Raji (cell line): Measurements from ENCODE around the gene PGLYRP3.

Source experiments
- POLR2A ChIP-seq: IDR thresholded peaks from 2 replicates; pipeline ENCODE4 v1.6.1; 2011; ENCODE audit warnings: low read depth, low read length, control low read depth; ENCODE audit not compliant: insufficient read depth

Gene PGLYRP3

DNA sequence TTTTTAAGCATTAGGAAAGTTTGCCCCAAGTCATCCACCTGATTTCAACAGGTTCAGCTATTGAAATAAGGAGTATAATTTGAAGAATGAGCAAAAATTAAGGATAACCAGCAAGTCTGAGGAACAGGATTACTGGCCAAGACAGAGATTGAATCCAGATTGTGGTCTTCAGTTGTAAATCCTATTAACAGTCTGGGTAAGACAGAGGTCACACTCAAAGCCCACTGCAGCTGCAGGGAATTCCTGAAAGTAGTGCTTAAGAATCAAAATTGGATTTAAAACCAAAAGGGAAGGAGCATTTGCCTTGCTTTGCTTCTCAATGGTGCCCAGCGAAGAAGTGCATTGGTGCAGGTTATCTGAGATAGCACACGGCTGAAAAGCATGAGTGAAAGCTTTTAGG, 59.7 kb downstream of the PGLYRP3 start:
- no peak for TF ChIP-seq POLR2A

DNA sequence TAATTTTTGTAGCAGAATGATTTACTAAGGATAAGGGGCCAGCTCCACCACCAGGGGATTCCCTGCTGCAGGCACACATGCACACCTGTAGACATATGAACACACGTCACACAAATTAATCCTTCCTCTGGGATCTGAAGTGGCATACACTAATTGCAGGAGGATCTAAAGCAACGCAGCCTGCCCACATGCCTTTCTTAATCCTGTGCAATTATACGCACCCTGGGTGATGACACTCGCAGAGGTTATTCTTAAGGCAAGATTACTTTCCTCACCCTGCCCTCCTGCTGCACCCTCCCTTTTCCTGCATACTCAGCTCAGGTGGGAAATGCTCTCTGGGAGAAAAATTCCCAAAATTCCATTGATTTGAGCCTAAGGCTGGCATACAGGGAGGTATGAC, 60.8 kb downstream of the PGLYRP3 start:
- no peak for TF ChIP-seq POLR2A

DNA sequence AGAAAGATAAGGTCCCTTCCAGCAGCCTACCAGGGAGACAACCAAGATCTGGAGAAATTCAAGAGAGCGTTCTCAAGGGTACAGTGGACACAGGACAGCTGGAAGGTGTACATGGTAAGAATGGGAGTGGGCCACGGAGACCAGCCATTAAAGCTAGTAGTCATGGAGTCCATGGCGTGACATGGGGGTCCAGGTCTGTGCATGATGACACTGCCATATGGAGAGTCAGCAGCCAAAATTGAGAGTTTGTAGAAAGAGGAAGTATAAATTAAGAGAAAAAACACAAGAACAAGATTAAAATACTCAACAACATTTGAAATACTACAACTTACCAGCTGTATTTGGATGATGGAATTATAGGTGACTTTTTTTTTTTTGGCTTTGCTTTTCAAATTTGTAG, 61.2 kb downstream of the PGLYRP3 start:
- TF ChIP-seq POLR2A = no peak

DNA sequence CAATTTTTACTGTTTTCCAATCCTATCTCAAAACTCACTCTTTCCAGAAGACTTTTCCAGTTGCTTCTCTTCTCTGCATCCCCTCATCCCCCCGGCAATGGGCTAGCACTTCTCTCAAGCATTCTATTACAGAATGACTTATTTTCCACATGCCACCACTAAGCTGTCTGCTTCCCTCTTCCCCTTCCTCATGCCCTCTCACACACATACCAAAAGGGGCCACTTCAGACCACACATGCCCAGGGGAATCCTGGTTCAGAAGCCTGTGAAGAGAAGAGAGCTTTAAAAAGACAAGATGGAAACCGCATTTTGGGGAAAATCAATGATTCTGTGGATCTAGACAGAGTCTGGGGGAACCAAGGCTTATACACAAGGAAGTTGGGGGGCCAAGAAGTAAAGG, 61.7 kb downstream of the PGLYRP3 start:
- no peak for TF ChIP-seq POLR2A

DNA sequence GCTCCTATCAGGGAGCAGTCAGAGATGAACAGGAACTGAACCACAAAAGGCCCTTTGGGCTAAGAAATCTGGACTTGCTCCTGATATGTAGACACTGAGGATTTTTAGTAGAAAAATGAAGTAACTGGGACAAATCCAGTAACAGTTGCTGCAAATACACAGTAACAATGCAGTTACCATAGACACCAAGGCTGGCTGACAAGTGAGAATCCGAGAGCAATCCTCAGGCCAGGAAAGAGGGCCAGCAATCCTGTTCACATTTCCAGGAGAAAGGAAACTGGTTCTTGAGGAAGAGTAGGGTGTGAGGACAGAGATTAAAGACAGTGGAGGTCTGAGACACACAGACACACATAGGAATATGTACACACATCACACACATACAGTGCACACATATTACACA, 62.6 kb downstream of the PGLYRP3 start:
- TF ChIP-seq POLR2A = no peak

DNA sequence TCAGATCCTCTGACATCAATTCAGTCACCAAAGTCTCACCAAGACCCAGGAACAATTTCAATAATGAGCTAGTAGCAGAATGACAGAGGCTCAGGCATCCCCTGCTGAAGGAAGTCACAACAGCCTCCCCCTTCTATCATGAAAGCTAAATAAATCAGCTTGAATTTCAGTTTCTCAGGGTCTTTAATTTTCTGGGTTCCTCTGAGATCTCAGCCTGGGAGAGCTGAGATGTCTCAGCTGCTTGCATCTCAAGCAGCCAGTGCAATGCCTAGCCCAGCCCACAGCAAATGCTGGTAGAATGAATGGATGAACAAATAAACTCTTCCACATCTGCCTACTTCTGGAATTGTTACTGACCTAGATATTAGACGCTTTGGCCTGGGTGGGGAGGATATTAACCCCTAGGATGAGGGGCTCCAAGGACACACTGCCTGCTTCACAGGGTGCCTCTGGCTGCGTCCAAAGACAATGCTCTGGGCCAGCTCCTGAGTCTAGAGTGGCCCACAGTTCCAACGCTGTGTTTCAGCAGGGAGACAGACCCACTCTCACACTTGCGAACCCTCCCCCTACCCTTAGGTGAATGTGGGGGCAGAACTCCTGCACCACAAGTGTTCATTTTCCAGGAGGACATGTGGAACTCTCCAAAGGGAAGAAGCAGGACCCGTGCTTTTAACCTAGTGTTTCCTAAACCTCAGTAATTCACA, 64.4 kb downstream of the PGLYRP3 start:
- no peak for TF ChIP-seq POLR2A
